ENCODE results near the gene FNDC8.

Gene FNDC8

DNA sequence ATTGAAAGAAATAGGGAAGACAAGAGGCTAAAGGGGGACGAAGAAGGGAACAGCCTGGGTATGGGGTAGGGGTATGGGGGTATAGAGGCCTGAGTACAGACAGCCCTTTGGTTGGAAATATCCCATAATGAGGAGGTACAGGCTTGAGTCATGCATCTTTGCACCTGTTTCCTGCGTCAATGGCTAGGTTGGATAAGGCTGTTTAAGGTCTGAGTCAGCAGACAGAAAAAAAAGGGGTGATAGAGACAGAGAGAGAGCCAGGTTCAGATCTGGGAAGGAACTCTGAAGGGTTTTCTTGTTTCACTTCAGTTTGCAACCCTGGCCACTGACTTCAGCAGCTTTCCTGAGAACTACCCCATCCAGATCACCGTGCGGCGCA lies 8.5 kb downstream of the FNDC8 start:
- Histone ChIP-seq H3K23ac (ENCODE audit: low read length) (no peak overlapping the region), H4K12ac (ENCODE audit: low read depth, low read length) (no peak overlapping the region), H3K18ac (ENCODE audit: low read length) (no peak overlapping the region), H3K36me3 (ENCODE audit: control insufficient read depth in 1 of 2, insufficient read depth in 2 of 2, low read length in 2 of 2) (peaks cover 37 to 44% of the 10 kb centered on the region in 2 experiments), H2BK12ac (ENCODE audit: low read length) (no peak overlapping the region), H2AFZ (ENCODE audit: insufficient read depth, low read length, poor library complexity) (no peak overlapping the region), H3K9ac (ENCODE audit: low read length) (no peak overlapping the region), H3K4me3 (ENCODE audit: low read depth, low read length) (no peak overlapping the region), H3K14ac (ENCODE audit: low read length) (no peak overlapping the region), H3K27ac (ENCODE audit: low read depth, low read length) (no peak overlapping the region), H3K4me2 (ENCODE audit: low read length) (no peak overlapping the region), H3K27me3 (ENCODE audit: insufficient read depth, low read length) (no peaks in the 10 kb centered on the region), H2BK5ac (ENCODE audit: low read depth, low read length, poor library complexity) (no peak overlapping the region), H3K9me3 (ENCODE audit: insufficient read depth, low read depth, low read length) (no peaks in the 10 kb centered on the region), H2AK5ac (ENCODE audit: low read length) (no peak overlapping the region), H3K79me1 (ENCODE audit: low read length) (no peaks in the 10 kb centered on the region), H4K91ac (ENCODE audit: low read depth, low read length) (no peak overlapping the region), H2BK120ac (ENCODE audit: insufficient read depth, low read length, poor library complexity) (no peak overlapping the region), H3K4me1 (ENCODE audit: control insufficient read depth in 1 of 2, insufficient read depth in 2 of 2, low read length in 2 of 2) (no peaks in the 10 kb centered on the region), H3K79me2 (ENCODE audit: control insufficient read depth, insufficient read depth, low read length, poor library complexity) (no peaks in the 10 kb centered on the region), H3K4ac (ENCODE audit: low read depth, low read length) (no peak overlapping the region), H4K8ac (ENCODE audit: low read depth, low read length) (no peak overlapping the region)
- no CpG with 5 or more reads among the region's 5 CpGs for WGBS (ENCODE audit: extremely low coverage, insufficient coverage, insufficient read length)
- no peak for DNase-seq

DNA sequence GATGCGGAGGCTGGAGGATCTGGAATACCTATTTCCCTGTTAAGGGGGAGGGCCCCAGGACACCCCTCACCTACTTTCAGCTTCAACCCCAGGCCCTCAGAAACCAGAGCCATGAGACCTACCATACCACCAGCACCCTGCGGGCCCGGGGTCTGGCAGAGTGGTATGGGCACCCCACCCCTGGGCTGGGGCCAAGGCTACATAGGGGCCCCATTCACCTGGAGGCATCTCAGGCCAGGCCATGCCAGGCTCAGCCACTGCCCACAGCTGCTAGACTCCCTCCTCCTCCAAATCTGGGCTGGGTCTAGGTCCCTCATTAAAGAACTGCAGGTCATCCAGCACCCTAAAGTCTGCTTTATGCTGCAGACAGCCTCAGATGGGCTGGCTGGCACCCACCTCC lies 9.0 kb downstream of the FNDC8 start:
- Histone ChIP-seq H2BK5ac (ENCODE audit: low read depth, low read length, poor library complexity) (no peak overlapping the region), H3K4ac (ENCODE audit: low read depth, low read length) (no peak overlapping the region), H3K79me1 (ENCODE audit: low read length) (no peaks in the 10 kb centered on the region), H3K4me1 (ENCODE audit: control insufficient read depth in 1 of 2, insufficient read depth in 2 of 2, low read length in 2 of 2) (no peaks in the 10 kb centered on the region), H3K18ac (ENCODE audit: low read length) (no peak overlapping the region), H3K9ac (ENCODE audit: low read length) (no peak overlapping the region), H3K4me2 (ENCODE audit: low read length) (no peak overlapping the region), H3K79me2 (ENCODE audit: control insufficient read depth, insufficient read depth, low read length, poor library complexity) (no peaks in the 10 kb centered on the region), H3K36me3 (ENCODE audit: control insufficient read depth in 1 of 2, insufficient read depth in 2 of 2, low read length in 2 of 2) (peaks cover 41 to 48% of the 10 kb centered on the region in 2 experiments), H4K91ac (ENCODE audit: low read depth, low read length) (no peak overlapping the region), H2AK5ac (ENCODE audit: low read length) (no peak overlapping the region), H4K12ac (ENCODE audit: low read depth, low read length) (no peak overlapping the region), H3K27ac (ENCODE audit: low read depth, low read length) (no peak overlapping the region), H3K27me3 (ENCODE audit: insufficient read depth, low read length) (no peaks in the 10 kb centered on the region), H3K14ac (ENCODE audit: low read length) (no peak overlapping the region), H3K4me3 (ENCODE audit: low read depth, low read length) (no peak overlapping the region), H4K8ac (ENCODE audit: low read depth, low read length) (no peak overlapping the region), H2BK12ac (ENCODE audit: low read length) (no peak overlapping the region), H3K9me3 (ENCODE audit: insufficient read depth, low read depth, low read length) (peaks cover 4% of the 10 kb centered on the region), H3K23ac (ENCODE audit: low read length) (no peak overlapping the region), H2BK120ac (ENCODE audit: insufficient read depth, low read length, poor library complexity) (no peak overlapping the region), H2AFZ (ENCODE audit: insufficient read depth, low read length, poor library complexity) (no peak overlapping the region)
- no CpG with 5 or more reads among the region's 3 CpGs for WGBS (ENCODE audit: extremely low coverage, insufficient coverage, insufficient read length)
- DNase-seq = no peak

DNA sequence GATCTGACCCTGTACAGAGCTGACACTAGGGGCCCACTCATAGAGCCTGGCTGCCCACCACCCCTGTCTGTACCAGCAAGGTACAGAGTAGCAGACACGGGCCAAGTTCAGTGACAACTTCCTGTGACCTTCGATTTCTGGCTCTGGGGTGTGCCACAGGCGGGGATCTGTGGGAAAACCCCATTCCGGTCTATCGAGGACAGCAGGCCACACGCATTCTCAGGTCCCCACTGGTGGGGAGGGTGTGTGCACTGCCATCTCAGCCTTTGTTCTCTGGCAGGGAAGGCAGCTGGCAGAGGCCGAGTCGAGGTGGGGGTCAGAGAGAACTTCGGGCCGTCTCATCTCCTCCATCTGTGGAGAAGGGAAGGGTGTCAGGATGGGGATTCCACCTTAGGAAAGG lies 10.7 kb downstream of the FNDC8 start:
- no peak overlapping the region for H2AK5ac ChIP-seq (ENCODE audit: low read length)
- no peak overlapping the region for H2BK5ac ChIP-seq (ENCODE audit: low read depth, low read length, poor library complexity)
- H3K27me3 ChIP-seq (ENCODE audit: insufficient read depth, low read length) = no peaks in the 10 kb centered on the region
- H2BK120ac ChIP-seq (ENCODE audit: insufficient read depth, low read length, poor library complexity) = no peak overlapping the region
- H4K8ac ChIP-seq (ENCODE audit: low read depth, low read length) = no peak overlapping the region
- no CpG with 5 or more reads among the region's 10 CpGs for WGBS (ENCODE audit: extremely low coverage, insufficient coverage, insufficient read length)
- no peak overlapping the region for H3K18ac ChIP-seq (ENCODE audit: low read length)
- H3K14ac ChIP-seq (ENCODE audit: low read length) = no peak overlapping the region
- H3K23ac ChIP-seq (ENCODE audit: low read length) = no peak overlapping the region
- peaks cover 4% of the 10 kb centered on the region for H3K9me3 ChIP-seq (ENCODE audit: insufficient read depth, low read depth, low read length)
- H3K4me1 ChIP-seq (ENCODE audit: control insufficient read depth in 1 of 2, insufficient read depth in 2 of 2, low read length in 2 of 2) = no peaks in the 10 kb centered on the region
- DNase-seq = no peak
- no peak overlapping the region for H3K4me2 ChIP-seq (ENCODE audit: low read length)
- peaks cover 53 to 61% of the 10 kb centered on the region in 2 experiments for H3K36me3 ChIP-seq (ENCODE audit: control insufficient read depth in 1 of 2, insufficient read depth in 2 of 2, low read length in 2 of 2)
- no peak overlapping the region for H2AFZ ChIP-seq (ENCODE audit: insufficient read depth, low read length, poor library complexity)
- H2BK12ac ChIP-seq (ENCODE audit: low read length) = no peak overlapping the region
- H3K79me2 ChIP-seq (ENCODE audit: control insufficient read depth, insufficient read depth, low read length, poor library complexity) = no peaks in the 10 kb centered on the region
- H3K4ac ChIP-seq (ENCODE audit: low read depth, low read length) = no peak overlapping the region
- no peak overlapping the region for H4K91ac ChIP-seq (ENCODE audit: low read depth, low read length)
- no peak overlapping the region for H4K12ac ChIP-seq (ENCODE audit: low read depth, low read length)
- no peak overlapping the region for H3K27ac ChIP-seq (ENCODE audit: low read depth, low read length)
- H3K9ac ChIP-seq (ENCODE audit: low read length) = no peak overlapping the region
- no peak overlapping the region for H3K4me3 ChIP-seq (ENCODE audit: low read depth, low read length)
- H3K79me1 ChIP-seq (ENCODE audit: low read length) = no peaks in the 10 kb centered on the region

DNA sequence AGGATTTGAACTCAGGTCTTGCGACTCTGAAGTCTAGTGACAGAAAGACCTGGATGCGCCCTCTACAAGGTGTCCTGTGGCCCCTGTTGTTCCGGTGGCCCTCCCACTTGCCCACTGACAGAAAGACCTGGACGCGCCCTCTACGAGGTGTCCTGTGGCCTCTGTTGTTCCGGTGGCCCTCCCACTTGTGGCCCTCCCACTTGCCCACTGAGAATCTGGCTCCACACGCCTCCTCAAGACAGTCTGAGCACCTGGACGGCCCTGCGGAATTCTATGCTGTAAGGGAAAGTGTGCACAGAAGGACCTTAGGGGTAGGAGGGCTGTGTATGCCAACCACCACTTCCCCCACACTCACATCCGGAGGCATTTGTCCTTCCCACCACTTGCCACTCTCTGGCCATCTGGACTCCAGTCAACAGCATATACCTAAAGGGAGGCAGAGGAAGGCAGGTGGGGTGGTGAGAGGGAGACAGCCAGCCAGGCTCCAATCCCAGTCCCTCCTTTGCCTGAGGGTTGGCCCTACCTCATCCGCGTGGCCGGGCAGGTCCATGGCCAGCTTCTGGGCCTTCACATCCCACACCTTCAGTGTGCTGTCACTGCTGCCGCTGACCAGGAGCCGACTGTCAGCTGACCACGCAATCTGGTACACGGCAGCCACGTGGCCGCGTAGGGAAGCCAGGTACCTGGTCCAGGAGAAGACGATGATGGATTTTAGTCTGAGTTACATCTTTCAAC lies 11.6 kb downstream of the FNDC8 start:
- Histone ChIP-seq H3K4me1 (ENCODE audit: control insufficient read depth in 1 of 2, insufficient read depth in 2 of 2, low read length in 2 of 2) (no peaks in the 10 kb centered on the region), H3K4ac (ENCODE audit: low read depth, low read length) (no peak overlapping the region), H2BK12ac (ENCODE audit: low read length) (no peak overlapping the region), H3K79me1 (ENCODE audit: low read length) (no peaks in the 10 kb centered on the region), H3K9me3 (ENCODE audit: insufficient read depth, low read depth, low read length) (peaks cover 4% of the 10 kb centered on the region), H3K9ac (ENCODE audit: low read length) (no peak overlapping the region), H3K27me3 (ENCODE audit: insufficient read depth, low read length) (no peaks in the 10 kb centered on the region), H3K79me2 (ENCODE audit: control insufficient read depth, insufficient read depth, low read length, poor library complexity) (no peaks in the 10 kb centered on the region), H2AK5ac (ENCODE audit: low read length) (no peak overlapping the region), H3K4me2 (ENCODE audit: low read length) (no peak overlapping the region), H4K12ac (ENCODE audit: low read depth, low read length) (no peak overlapping the region), H4K91ac (ENCODE audit: low read depth, low read length) (no peak overlapping the region), H3K27ac (ENCODE audit: low read depth, low read length) (no peak overlapping the region), H3K36me3 (ENCODE audit: control insufficient read depth in 1 of 2, insufficient read depth in 2 of 2, low read length in 2 of 2) (peaks cover 57 to 69% of the 10 kb centered on the region in 2 experiments), H3K14ac (ENCODE audit: low read length) (no peak overlapping the region), H2BK120ac (ENCODE audit: insufficient read depth, low read length, poor library complexity) (no peak overlapping the region), H3K18ac (ENCODE audit: low read length) (no peak overlapping the region), H3K4me3 (ENCODE audit: low read depth, low read length) (no peak overlapping the region), H3K23ac (ENCODE audit: low read length) (no peak overlapping the region), H4K8ac (ENCODE audit: low read depth, low read length) (no peak overlapping the region), H2BK5ac (ENCODE audit: low read depth, low read length, poor library complexity) (no peak overlapping the region), H2AFZ (ENCODE audit: insufficient read depth, low read length, poor library complexity) (no peak overlapping the region)
- WGBS (ENCODE audit: extremely low coverage, insufficient coverage, insufficient read length) = no CpG with 5 or more reads among the region's 22 CpGs
- DNase-seq = no peak
